GM18526 (cell line): ENCODE data around the gene NKAIN2.

Experiments used
- POLR2A ChIP-seq: IDR thresholded peaks from 3 replicates; pipeline ENCODE4 v1.6.1; 2011; ENCODE audit not compliant: insufficient read length; ENCODE audit errors: extremely low read depth

NKAIN2 gene

DNA sequence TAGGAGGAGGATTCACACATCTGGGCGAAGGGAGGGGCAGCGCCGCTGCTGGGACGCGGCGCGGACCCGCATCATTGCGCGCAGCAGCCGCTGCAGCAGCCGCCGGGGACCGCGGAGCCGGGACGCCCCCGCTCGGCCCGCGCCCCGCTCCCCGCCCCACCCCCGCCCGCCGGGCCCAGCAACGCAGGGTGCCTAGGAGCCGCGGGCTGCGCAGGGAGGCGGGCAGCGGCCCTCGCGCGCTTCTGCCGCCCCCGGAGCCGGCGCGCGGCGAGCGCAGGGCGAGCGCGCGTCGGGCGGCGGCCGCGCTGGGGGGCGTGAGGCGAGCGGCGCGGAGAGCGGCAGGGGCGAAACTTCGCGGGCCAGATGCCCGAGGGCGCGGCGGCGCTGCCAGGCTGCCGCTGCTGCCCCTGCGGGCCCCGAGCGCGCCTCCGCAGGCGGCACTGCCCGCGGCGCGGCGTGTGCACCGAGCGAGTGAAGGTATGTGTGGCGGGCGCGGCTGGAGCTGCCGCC lies at the start of gene NKAIN2:
Gene NKAIN2, plus strand, starts transcription at position 362 of the 510 bp plus-strand sequence.
- TF ChIP-seq POLR2A: no peak

DNA sequence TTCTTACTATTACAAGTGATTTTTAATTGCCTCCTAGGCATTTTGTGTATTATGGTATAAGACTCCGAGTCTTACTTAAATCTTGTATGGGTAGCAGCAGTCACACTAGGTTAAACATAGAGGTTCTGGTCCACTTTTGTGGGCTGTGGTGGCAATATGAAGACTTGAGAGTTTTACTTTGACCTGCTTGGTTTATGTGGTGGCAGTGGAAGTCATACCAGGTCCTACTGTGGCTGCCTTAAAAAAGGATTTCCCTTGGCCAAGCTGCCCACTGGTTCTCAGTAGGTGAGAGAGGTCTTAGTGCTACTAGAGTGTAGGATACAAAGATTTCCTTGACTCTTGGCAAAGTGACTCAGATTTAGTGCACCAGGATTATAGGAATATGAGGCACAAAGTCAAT lies 44.2 kb upstream of the NKAIN2 start:
- TF ChIP-seq POLR2A: no peak

DNA sequence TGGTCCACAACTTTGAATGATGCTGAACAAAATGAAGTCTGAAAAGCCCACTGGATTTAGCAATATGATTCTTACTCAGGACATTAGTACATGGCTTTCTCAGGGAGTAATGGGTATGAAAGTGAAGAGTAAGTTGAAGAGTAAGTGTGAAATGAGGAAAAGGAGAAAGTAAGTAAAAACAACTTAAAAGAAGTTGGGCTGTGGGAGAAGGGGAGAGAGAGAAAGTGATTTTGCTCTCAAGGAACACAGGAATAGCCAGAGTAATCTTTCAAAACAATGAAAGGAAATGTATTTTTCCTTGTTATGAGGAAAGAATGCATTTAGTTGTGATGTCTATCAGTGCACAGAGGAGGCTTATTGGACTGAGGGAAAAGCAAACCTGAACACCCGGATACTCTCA lies 39.8 kb upstream of the NKAIN2 start:
- no peak for TF ChIP-seq POLR2A

DNA sequence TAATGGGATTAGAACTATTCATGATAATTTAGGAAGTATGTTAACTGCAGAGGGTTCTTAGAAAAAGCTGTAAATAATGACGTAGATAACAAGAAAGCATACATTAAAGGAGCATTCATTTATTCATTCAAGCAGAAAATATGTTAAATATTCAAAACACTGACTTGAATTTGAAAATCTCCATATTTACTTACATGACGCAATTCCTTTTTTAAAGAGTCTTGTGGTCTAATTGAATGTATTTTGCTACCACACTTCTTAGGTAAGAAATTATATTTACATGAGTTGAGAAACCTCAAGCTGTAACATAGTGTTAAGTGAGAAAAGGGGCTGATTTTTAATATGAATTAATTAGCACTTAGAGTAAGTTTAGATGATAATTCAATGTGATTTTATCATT lies 38.9 kb upstream of the NKAIN2 start:
- TF ChIP-seq POLR2A: no peak

DNA sequence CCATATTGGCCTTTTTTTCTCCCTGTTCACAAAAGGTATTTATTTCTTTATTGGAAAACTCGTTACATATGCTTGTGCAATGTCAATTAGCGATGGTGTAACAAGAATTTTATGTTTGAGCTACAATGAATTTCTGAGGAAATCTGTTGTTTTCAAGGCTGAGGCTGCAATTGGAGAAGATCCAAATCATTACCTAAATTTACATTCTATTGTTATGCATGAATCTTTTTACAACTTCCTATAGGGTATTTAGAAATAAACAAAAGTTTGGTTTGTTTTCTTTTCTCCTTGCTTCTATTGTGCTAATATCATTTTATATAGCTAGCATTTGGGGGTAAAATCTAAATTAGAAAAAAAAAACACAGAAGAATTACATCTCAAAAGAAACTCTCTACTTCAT lies 34.7 kb upstream of the NKAIN2 start:
- TF ChIP-seq POLR2A: no peak

DNA sequence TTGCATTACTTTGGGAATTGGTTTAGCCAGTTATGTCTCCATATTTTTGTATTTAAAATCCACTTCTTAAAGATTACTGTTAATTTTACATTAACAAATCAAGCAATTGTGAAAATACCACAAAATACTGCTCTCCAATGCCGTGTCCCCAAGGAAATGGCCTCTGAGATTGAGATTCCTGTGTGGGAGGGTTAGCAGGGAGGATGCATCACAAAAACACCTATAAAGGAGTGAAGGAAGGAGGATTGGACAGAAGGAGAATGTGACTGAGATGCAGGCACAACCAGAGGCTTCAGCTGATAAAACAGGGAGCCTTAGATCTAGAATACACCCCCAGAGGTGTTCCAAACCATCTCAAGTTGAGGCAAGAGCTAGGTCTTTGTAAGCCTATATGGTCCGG lies 34.2 kb upstream of the NKAIN2 start:
- no peak for TF ChIP-seq POLR2A

DNA sequence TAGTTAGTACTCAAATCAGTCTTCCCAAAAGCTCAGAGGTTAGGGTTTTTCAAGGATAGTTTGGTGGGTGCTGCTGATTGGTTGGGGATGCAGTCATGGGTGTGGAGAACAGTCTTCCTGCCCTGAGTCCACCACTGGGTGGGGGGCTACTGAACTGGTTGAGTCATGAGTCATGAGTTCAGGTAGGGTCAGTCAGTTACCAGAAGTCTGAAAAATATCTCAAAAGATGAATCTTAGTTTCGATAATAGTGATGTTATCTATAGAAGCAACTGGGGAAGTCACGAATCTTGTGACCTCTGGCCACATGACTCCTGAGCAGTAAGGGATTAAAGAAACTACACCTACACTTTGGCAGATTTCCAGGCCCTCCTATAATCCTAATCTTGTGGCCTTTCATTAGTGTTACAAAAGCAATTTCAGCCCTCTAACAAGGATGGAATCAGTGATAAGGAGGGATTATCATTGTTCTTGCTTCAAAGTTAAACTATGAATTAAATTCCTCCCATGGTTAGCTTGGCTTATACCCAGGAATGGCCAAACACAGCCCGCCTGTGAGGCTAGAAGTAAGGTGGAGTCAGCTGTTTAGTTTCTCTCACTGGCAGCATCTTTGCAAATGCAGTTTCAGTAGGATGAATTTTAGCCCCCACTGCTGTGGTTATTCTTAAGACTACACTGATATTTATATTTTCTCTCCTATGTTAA lies 33.3 kb upstream of the NKAIN2 start:
- TF ChIP-seq POLR2A: no peak

DNA sequence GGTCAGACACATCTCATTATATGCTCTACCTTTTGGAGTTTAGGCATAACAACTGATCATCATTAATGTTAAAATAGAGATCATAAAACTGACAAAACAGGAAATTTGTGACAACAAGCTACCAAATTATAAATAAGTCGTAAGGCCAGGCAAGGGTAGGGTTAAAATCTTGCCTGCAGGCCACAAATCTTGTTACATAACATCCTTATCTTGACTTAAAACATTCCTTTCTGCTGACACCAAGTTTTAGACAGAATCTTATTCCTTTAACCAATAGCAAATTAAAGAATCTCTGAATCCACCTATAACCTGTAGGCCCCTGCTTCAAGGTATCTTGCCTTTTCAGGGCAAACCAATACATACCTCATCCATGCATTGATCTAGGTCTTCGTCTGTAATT lies 32.5 kb upstream of the NKAIN2 start:
- no peak for TF ChIP-seq POLR2A

DNA sequence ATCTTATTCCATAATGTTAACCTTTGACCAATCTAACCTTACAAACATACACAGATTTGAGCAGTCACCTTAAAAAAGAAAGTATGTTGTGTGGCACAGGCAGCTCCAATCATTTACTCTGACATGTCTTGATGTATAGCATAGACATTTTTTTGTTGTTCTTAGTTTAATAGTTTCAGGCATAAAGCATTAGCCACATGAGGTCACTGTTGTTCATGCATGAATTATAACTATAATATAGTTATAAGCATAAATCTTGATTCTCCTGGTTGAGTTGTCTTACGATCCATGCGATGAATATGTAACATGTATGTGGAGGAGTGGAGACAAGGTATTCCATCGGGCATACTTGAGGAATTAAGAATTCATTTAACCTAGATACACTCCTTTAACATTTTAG lies 26.1 kb upstream of the NKAIN2 start:
- no peak for TF ChIP-seq POLR2A

DNA sequence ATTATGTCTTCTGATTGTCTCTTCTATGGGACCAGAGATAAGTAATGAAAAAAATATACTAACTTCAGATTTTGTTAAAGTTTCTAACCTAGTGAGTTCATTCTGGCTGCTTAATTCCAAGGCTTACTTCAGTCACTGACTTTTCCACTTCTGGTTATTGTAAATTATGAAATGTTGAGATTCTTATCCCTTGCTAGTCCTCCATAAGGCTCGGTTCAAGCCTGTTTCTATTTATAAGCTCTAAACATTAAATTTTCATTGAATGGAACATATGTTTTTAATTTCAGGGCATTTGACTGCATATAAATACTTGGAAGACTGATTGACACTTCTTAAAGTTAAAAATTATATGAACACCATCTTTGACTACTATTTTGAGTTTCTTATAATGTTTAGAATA lies 23.6 kb upstream of the NKAIN2 start:
- TF ChIP-seq POLR2A: no peak

DNA sequence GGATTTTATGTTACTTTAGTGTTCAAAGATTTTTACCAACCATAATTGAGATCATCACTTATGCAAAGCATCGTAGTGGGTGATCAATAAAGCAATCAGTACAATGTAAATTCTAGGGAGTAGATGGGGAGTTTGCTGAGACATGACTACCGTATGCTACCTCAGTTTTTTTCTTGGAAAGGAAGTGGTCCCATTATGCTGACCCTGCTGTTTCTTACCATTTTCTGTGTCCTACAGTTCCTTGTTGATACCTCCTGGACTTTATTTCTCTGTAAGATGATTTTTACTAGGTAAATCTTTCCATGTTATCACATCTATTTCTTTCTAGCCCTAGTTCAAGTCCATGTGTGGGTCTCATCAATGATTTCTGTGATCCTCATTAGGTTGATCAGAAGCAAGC lies 19.3 kb upstream of the NKAIN2 start:
- TF ChIP-seq POLR2A: no peak

DNA sequence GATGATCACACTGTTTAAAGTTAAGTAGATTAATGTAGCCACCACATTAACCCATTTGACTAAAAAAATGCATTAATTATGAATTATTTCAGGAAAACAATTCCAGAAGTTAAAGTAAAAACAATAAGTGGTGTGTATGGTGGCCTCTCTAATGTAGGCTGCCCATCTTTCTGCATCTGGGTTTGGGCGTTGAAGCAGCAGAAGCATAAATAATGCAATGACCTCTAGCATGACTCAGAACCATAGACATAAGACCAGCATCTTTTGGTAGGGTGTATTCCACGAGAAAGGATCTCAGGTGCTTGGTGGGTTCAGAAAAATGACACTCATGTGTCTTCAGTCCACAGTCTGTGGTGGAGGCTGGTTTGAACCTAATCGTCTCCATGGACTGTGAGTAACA lies 18.6 kb upstream of the NKAIN2 start:
- no peak for TF ChIP-seq POLR2A

DNA sequence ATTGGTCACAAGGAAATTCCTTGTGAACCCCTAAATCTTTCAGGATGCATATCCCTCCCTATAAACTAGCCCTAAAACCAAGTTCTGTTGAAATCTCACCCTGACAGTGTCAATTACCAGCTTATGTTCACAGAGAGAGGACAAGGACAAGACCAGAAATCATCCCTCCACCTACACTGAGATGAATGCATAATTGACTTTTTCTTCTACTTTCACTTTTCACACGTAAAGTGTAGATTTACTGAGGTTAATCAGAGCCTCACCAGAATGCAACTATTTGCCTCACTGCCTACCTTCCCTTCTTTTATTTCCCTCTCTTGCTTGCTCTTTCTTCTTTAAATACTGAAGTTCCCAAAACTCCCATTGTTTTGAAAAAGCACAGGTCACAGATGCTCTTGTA lies 15.3 kb upstream of the NKAIN2 start:
- no peak for TF ChIP-seq POLR2A

DNA sequence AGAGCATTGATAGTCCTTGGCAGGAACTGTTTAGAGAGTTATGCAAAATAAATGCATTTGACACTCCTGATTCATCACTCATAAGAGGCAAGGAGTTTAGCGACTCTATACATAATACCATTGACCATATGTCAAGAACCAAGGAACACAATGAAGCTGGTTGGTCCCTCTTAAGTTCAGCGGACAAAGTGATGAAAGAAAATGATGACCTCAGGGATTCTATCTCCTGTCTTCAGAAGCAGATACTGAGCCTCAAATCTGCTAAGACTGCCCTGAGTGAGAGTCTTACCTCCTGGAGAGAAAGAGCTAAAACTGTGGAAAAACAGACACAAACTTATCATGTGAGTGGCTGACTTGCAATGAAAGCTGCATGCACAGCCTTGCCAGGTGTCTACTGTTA lies 9.5 kb upstream of the NKAIN2 start:
- no peak for TF ChIP-seq POLR2A

DNA sequence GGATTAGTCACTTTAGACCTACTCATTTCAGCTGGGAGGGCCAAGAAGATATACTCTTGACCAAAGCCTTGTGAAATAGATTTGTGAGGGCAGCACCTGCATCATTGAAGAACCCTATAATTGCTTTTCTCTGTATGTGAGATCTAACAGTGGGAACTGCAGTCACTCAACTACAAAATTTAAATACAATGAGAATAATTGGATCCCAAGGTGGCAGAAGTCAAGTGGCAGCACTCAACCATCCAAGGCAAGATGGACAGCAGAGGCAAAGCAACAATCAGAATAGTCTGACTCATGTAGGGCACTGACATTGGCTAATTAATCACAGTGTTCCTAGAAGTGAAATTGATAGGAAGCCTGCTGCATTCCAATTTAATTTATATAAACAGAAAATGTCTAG lies 8.9 kb upstream of the NKAIN2 start:
- TF ChIP-seq POLR2A: no peak

DNA sequence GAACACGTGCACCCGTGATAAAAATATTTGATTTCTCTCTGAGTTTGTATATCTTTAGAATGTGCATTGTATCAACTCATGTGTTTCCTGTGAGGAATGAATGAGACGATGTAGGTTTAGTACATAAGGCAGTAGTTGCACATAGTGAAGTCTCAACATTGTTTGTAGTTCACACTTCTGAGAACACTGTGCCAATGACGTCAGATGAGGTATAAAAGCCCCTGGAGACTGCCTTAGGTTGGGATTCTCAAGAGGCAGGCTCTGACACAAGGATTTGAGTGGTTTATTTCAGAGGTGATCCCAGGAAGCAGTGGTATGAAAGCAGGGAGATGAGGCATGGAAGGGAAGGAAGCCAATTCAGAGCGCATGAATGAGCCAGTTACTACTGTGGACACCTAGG lies 2.6 kb upstream of the NKAIN2 start:
- TF ChIP-seq POLR2A: no peak

DNA sequence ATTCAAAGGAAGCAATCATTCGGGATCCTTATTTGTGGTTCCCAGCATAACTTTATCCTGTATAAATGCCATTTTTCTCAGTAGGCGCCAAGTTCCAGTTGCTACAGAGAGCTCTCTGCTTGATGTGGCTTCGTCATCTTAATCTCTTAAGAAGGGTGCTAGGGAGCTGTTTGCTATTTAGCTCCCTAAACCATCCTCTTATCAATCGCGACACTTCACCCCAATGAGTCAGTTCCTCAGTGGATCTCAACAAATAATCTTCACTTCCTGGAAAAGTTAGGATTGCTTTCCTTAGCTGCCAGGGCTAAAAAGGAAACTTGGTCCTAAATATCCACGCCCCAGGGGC lies 1.3 kb upstream of the NKAIN2 start:
- TF ChIP-seq POLR2A: no peak

DNA sequence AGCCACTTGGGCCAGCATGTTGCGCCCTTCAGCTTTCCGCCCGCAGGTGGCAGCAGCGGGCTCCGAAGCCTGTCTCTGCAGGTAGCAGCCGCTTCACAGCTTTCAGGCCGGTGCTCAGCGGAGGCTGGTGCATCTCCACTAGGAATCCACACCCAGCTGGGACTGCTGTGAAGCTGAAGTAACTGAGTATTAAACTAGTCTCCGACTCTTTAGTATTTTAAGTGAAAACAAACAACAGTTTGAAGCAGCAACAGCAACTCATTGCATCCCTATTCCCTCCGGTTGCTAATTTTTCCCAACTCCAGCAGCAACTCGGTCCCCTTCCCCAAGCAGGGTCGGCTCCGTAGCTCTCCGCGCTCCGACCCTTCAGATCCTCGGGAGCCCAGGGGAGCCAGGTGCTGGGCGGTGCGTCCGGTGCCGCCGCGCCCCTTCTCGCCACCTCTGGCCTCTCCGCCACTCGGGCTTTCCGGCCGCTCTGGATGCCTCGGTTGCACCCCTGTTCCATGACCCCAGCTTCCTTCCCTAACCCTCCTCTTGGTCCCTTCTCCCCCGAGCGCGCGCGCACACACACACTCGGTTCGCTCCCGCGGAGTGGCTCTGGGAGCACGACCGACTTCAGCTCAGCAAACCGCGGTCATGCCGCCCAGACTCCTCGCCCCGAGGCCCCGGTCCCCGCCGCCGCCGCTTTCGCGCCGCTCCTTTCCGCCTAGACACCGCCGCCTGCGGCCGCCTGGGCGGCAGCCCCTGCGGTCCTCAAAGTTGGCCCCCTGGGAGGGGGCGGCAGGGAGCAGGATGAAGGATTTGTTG lies 765 bp upstream of the NKAIN2 start:
- TF ChIP-seq POLR2A: no peak
